GM18502 (cell line): ENCODE measurements around the gene MGAT5.

Experiments used
- ATAC-seq: cut with Tn5 transposase; IDR thresholded peaks from one replicate; pipeline ENCODE4 v1.9.1; 2021; ENCODE audit warnings: mild to moderate bottlenecking; ENCODE audit not compliant: unreplicated experiment, poor library complexity

MGAT5 gene

GRCh38 chr2:134482766-134483340 lies 229.0 kb downstream of the MGAT5 start:
- ATAC-seq, result no peak

DNA sequence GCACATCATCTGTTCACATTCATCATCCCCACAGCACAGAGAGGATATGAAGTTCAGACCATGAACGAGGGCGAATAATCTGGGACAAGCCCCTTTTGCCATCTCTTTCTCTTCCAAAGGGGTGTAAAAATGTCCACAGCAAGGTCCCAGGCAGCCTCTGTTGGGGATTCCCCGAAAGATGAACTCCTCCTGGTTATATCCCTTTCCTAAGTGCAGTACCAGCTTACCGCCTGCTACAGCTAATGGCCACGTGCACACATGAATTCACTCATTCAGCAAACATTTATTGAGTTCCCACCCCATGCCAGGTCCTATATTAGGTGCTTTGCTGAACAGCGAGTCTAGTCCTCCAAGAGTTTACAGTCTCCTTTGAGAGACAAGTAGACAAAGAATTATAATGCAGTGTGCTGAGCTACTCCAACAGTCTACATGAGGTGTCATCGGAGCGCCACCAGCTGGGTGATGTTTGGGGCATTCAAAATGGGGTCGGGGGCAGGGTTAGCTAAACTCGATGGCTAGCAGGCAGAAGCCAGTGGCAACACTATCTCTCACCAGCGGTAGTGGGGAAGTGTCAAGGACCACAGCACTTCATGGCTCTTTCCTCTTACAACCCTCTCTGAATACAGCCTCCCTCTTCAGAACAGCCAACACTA lies 236.0 kb downstream of the MGAT5 start:
- ATAC-seq, result no peak

- ATAC-seq, result no peak
Measured at GRCh38 chr2:134490559-134490958, 236.7 kb downstream of the MGAT5 start.

DNA sequence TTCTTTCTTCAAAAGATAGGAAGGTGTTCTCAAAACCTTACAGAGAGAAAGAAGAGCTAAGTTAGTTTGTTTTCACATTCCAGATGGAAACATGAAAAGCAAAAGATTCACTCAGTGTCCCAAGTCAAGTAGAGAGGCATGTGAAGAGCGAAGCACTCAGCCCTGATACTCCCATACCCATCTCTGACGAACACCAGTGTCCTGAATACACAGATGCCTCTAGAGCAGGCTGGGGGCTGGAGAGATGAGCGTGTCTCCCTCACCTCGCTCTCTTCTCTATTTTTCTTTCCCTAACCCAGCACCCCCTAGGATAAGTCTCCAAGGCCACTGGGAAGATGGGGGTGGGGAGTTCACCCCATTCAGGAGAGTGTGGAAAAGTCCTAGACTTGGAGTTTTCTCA lies 237.2 kb downstream of the MGAT5 start:
- no peak for ATAC-seq

DNA sequence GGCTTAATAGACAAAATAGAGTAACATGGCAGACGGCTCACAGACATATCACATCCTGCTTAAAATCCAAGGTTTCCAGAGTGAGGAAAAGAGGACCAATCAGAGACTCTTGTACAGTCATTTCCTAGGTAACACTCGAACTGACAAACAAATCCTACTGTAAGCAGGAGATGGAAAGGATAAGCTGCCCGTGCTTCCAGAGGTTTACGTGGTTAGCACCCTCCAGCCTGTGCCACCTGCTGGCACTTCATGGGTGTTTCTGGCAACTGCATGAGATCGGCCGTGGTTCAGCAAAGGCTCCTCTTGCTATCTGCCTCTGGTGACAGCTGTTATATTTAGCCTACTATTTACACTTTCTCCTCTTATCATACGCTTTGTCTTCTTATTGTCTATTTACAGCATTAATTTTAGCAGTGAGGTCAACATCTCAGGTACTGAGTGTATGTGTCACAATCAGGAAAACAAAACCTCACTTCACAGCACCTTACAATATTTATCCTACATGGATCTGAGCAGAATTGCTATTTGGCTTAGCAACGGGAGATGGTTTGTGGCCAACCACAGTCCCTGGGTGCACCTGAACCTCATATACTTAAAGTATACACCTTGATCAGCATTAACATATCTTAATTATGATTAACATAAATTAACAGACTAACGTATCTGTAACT lies 238.0 kb downstream of the MGAT5 start:
- ATAC-seq, result no peak

DNA sequence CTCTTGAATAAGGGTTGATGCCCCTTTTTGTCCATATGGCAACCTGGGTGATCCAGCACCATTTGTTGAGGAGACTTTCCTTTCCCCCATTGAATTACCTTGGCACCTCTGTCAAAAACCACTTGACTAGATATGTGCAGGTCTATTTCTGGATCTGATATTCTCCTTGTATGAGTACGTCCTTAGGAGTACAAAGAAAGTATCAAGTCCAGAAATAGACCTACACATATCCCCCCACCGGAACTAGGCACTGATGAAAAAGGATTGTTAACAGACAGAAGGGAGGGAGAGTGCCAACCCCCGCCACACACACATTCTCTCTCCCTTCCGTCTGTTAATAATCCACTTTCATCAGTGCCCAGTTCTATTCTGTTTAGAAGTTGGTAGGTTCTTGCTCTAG lies 239.9 kb downstream of the MGAT5 start:
- no peak for ATAC-seq

- no peak for ATAC-seq
Measured at GRCh38 chr2:134498654-134499053, 244.8 kb downstream of the MGAT5 start.

DNA sequence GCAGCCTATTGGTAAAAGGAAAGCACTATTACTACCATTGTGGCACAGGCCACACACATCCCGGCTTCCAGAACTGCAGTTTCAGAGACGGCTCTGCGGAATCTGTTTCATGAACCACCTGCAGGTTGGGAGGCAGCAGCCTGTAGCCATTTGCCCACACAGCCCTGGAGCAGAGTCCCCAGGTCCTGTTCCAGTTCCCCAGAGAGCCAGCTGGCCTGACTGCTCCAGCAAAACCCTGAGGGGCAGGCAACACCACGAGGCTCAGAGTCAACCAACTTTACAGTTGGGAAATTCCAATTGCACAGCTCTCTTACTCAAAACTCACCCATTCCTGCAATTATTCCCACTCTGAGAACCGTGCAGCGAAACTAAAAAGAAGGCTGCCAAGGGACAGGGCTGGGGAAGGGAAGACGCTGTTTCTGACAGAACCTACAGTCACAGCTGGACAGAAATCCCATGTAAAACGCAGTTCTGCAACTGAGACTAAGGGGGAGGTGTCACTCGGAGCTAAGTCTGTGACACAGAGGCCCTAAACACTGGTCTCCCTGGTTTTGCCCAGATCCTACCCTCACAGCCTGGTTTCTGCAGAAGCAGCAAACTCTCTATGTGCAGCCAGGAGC lies 245.5 kb downstream of the MGAT5 start:
- no peak for ATAC-seq

DNA sequence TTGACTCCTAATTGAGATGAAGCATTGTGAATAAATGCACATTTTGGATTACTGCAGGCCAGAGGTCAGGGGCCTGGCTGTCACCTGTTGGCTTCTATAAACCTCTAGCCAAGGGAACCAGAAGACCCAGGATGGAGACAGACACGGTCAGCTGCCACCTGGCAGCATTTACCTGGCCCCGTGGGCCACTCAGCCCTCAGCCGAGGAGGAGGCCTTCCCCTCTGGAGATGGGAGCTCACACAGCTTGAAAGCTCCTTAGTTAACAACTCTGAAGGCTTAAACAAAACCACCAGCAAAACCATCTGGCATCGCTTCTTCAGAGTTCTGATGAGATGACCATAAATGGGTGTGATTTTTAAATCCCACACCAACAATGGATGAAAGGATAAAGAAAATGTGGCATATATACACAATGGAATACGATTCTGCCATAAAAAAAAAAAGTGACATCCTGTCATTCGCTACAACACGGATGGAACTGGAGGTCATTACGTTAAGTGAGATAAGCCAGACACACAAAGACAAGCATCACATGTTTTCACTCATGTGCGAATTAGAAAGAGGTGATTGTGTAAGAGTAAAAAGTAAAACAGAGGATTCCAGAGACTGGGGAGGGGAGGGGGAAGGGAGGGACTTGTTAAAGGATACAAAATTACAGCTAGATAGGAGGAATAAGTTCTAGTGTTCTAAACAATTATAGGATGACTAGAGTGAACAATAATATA lies 246.5 kb downstream of the MGAT5 start:
- no peak for ATAC-seq

- no peak for ATAC-seq
Measured at GRCh38 chr2:134501476-134502091, 247.7 kb downstream of the MGAT5 start.

GRCh38 chr2:134502104-134502503 lies 248.2 kb downstream of the MGAT5 start:
- ATAC-seq, result no peak
